ENCODE measurements around the gene AKTIP.
A peak's percentile ranks its signal among the peaks of the same experiment; 100 is the strongest.
"Not testable (repeated sequence)": the region's sequence is repeated elsewhere in the genome, so short reads cannot be mapped to it uniquely, and the experiment has no call there.

The AKTIP gene

DNA sequence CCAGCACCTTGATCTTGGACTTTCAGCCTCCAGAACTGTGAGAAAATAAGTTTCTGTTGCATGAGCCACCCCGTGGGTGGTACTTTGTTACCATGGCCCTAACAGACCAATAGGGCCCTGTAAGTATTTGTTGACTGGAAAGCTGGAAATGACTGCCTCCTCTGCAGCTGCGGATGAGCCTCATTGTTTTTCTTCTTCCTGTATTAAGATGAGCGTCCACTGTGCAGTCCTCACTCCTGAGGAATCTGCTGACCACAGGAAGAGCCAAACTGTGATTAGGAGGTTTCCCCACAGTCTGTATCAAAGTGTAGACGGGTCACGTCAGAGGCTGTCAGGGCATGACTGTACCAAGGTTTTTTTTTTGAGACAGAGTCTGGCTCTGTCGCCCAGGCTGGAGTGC lies 12.2 kb upstream of the AKTIP start:
- DNase-seq: no peak

DNA sequence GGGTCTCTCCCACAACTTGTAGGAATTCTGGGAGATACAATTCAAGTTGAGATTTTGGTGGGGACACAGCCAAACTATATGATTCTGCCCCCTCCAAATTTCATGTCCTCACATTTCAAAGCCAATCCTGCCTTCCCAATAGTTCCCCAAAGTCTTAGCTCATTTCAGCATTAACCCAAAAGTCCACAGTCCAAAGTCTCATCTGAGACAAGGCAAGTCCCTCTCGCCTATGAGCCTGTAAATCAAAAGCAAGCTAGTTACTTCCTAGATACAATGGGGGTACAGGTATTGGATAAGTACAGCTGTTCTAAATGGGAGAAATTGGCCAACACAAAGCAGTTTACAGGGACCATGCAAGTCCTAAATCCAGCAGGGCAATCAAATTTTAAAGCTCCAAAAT lies 9.8 kb upstream of the AKTIP start:
- DNase-seq: not testable (repeated sequence)

DNA sequence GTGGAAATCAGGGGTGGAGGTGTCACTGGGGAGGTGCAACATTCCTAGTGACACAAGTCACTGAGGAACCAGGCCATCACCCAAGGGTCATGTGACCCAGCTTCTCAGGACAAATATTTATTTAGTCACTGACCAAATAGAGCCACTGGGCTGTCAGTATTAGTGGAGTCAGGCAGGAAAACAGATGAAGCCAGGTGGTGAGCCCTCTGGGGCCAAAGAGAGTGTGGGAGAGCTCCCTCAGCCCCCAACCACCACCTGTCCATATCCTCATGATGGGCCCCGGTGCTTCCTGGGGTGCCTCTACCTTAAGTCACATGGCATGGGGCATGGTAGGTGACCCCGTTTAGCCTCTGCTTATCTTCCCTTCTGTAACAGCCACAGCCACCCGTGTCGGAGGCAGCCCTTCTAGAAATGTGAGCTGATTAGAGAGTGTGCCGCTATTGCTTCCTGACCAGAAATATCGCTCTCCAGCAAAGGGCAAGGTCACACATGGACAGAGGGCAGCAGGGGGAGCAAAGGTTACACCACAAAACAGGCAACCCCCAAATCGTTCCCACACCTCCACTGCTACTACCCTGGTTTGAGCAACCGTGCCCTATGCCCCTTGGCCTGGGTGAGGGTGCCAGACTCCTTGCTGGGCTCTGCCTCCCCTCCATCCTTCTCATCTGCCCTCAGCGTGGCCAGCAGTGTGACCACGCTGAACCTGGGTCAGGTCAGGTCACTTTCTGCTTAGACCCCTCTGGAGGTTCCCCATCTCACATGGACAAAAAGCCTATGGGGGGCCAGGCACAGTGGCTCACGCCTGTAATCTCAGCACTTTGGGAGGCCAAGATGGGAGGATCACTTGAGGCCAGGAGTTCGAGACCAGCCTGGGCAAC lies 8.6 kb upstream of the AKTIP start:
- no peak for DNase-seq

- no peak for DNase-seq
These were observed 8.0 kb upstream of the AKTIP start for GRCh38 chr16:53511084-53511402.

- DNase-seq: no peak
These were observed 7.7 kb upstream of the AKTIP start for GRCh38 chr16:53510704-53511070.

- peak; percentile 64 for DNase-seq
These were observed 7.1 kb upstream of the AKTIP start for GRCh38 chr16:53509906-53510703.

DNA sequence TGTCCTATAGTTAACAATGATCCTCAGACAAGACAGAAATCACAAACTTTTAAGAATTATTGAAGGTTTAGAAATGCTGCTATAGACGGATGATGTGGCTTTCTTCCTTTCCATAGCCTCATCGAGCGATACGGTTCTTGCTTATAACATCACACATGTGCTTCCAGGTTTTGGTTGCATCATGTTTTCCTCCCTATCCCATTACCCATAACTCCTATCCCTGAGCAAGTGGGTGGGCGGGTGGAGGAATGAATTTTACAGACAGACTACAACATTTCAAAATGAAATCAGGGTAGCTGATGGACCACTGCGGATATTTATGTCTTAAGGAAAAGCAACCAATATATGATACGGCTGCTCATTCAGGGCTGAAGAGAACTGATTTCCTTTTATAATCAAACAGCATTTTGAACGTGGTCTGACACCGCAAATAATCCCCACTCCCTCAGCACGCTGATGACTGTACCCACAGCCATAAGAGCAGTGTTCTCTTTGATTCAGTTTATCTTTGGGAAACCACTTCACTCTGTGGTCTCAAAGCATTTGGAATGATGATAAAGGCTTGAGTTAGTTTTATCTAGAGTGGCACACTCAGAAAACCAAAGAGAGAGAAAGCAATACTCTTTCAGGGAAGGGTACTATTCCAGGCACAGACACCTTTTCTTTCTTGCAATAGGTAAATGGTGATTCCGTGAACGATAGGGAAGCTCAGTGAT lies 4.6 kb upstream of the AKTIP start:
- no peak for DNase-seq

DNA sequence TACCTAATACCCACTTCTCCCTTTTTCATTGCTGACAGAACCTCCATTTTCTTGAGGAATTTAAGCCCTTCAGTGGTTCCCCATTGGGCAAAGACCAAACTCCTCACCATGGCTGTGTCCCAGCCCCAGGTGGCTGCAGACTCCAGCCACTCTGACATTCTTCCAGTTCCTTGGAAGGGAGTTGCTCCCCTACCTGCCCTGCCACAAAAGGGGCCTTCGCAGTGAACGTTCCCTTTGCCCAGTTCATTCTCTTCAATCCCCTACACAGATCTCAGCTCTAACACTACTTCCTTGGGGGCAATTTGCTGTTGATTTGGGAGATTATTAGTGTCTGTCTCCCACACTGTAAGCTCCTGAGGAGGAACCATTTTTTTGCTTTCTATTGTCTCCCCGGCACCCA lies 3.2 kb upstream of the AKTIP start:
- no peak for DNase-seq

DNA sequence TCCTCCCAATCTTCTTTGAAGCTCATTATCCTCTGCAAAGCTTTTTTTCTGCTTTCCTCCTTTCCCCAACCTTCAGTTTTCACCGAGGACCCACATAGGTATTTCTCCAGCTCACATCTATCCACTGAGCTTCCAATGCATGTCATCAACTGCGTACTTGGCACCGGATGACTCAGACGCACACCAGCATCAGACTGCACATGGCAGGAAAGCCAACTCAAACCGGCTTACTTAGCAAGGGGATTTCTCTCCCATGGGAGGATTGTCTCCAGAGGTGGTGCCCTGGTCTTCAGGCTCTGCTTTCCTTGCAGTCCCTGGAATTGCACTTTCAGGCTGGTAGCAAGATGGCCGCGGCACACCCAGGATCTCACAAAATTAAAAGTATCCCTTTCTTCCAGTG lies 1.7 kb upstream of the AKTIP start:
- peak; percentile 35 for DNase-seq

DNA sequence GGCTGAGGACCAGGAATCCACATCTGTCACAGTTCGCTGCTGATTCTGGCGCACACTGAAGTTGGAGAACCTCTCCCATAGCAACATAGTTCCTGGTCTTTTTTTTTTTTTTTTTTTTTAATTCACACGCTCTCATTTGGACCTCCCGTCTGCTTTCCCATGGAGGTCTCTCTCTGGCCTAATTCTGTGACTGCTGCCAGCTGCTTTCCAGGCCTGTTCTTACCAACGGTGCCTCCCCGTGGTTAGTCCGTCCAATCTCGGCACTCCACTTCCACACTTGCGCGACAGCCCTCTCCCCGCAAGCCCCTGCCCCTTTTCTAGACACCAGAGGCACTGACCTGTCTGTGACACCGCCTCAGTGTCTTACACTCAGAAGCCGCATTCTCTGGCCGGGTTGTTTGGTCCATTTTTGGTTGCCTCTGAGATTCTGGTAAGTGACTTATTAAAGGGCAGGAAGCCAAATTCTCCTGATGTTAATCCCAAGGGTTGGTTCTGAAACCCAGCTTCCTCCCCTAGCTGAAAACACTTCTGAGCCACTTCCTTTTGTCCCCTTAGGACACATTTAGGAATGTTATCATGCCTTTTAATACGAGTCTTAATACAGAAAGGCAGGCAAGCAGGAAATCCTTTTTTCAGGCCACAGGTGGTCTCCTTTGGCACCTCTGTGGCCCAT lies 1.1 kb upstream of the AKTIP start:
- peak; percentile 42 for DNase-seq

DNA sequence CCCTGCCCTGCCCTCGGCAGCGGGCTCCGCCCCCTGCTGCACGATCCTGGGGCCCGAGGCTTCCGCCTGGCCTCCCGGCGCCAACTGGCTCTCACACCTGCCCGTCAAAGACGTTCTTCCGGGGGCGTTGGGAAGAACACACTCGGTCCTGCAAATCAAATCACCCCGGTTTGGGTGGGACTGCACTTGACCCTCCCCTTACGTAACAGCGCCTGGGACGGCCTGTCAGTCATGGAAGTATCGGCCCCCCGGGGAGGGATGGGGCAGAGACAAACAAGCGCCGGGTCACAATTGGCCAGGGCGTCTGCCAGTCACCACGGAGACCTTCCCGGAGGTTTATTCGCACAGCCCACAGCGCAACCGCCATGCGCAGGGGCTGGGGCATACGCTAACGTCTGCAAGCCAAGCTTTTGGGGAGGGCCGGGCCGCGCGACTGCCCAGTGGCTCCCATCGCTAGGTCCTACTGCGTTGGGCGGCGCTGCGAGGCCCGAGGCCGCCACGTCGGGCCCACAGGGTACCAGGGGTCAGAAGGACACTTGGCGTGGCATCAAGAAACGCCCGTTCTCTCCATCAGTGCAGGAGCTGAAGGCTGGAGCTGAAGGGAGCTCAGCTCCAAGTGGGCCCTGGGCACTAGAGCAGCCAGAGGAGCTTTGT lies 388 bp upstream of the AKTIP start:
- peak; percentile 98 for DNase-seq

- no peak for DNase-seq
These were observed 1.7 kb downstream of the AKTIP start for GRCh38 chr16:53501216-53501859.

DNA sequence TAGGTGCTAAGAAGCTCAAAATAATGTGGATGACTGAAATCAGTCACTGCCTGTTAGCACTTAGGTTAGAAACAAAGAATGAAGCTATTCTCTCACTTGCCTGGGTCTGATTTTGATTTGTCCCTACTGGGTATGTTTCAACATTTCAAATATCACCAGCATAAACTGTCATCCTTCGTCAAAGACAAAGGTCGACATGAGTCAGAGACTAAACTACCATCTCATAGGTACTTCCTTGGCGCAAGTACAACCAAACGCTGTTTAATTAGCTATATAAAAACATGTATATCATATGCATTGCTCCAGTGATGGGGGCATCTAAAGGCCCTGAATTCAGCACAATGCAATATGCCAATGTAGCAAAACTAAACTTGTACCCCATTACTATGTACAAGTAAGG lies 4.0 kb downstream of the AKTIP start:
- DNase-seq: no peak

DNA sequence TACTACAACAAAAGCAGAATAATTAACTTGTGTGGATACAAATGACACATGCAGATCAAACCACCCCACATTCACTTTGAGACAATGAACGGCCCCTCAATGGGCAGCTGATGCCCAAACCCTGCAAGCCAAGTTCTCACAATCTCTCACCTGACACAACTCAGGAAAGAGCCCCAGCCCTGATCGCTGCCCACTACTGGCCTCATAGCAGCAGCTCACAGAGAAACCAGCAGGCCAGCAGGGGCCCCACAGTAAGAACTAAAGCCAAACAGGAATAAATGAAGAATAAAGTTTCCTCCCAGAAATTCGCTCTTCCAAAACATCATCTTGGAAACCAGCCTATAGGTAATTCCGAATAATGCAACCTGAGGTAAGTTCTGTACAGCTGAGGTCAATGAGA lies 7.7 kb downstream of the AKTIP start:
- DNase-seq: no peak

DNA sequence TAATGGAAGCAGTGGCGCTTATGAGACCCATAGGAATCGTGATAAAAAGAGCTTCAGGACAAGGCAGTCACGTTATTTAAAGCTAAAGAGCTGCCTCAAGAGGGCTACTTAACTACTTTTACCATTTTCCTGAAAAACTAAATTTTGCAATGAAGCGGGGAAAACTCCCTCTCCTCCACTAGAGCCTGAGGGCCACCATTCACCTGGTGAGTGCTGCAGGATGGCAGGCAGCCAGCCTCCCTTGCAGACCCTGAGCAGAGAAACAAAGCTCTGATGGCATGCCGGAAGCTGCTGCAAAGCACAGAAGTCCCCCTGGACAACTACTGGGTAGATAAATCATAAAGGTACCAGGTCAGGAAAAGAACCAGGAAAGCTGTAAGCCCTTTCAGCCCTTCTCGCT lies 8.4 kb downstream of the AKTIP start:
- no peak for DNase-seq

DNA sequence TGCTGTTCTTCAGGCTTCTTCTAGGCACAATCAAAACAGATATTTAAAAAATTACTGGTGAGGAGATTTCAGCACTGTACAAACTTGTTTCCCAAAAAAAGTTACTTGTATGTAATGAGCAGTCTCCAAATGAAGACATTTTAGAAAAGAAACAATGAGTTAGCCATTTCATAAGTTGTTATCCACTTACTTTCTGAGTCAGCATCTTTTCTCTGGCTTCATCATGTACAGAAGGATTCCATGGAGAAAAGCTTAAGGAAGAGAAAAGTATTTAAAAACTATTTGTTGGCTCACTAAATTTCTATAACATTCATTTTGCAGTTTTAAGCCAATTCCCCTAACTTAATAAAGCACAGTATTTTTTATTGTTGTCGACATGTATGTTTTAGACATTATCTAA lies 10.5 kb downstream of the AKTIP start:
- no peak for DNase-seq

DNA sequence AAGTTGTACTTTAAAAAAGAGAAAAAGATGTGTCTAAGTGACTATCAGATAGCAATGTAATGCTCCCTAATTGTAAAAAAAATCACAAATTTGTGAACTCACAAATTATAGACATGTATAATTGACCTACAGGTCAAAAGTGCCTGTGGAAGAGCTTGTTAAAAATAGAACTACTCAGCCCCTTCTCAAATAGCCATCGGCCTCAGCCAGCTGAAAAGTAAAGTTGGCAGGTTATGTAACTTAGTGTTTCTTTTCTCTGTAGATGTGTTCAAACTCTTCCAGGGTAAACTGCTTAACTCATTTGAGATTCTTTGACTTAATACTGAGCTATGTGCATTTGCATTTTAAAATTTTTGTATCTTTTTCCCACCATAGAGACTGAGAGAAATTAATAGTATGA lies 13.3 kb downstream of the AKTIP start:
- DNase-seq: no peak

DNA sequence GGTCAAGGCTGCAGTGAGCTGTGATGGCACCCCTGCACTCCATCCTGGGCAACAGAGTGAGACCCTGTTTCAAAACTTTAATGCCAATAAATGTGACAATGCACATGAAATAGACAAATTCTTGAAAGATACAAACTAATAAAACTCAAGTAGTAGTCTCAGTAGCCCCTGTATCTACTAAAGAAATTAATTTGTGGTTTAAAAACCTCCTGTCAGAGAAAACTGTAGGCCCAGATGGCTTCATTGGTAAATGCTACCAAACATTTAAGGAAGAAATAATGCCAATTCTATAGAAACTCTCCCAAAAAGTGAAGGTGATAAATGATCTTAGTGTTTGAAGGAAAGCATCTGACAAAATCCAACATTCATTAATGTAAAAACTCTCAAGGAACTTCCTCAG lies 16.8 kb downstream of the AKTIP start:
- DNase-seq: no peak

- DNase-seq: no peak
These were observed 18.5 kb downstream of the AKTIP start for GRCh38 chr16:53484542-53484941.

- DNase-seq: no peak
These were observed 20.9 kb downstream of the AKTIP start for GRCh38 chr16:53482123-53482522.

DNA sequence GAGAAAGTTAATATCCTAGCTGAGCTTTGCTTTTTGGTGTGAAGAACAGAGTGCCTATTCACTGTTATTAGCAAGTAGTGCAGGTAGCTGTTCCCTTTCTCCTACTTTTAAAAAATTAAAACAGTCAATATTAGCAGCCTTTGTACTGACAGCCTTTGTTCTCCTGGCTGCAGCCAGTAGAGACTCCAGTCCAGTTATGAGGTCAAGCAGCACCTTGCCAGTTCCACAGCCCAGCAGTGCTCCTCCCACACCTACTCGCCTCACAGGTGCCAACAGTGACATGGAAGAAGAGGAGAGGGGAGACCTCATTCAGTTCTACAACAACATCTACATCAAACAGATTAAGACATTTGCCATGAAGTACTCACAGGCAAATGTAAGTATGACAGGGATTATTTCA lies 22.6 kb downstream of the AKTIP start:
- DNase-seq: no peak

DNA sequence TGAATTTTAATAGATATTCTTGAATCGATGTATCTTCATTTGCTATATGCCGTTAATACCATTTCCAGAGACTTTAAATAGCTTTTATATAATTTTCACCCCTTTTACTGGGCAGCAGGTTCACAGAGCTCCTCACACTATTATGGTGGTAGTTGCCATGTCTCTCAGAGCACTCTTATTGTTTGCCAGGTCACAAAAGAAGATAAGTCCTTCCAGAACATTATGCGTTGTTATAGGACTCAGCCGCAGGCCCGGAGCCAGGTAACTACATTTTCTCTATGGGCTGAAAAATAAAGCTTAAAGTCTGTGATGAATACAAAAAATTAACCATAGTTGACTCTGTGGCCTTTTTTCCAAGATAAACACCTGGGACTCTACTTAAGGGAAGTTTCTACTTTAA lies 24.0 kb downstream of the AKTIP start:
- no peak for DNase-seq

Measured in activated T-cell treated with anti-CD3 and anti-CD28 coated beads, Interleukin-2, amount 50 U/mL, for 1 hour (primary cell).